Measurements from ENCODE around the gene DRG2. TPM values are rescaled to one million over a fixed set of nuclear protein-coding genes. Genes with fewer than 3 reads are reported as not detected.

The DRG2 gene
- polyA plus RNA-seq, 6 donors from 2014 or later = 36.1 to 70.4 (median 41.8) TPM

- peaks cover 5 to 7% (median 6%) of the 10 kb centered on the region in 3 donors for H3K4me1 Mint-ChIP-seq
- DNase-seq (no peak), ATAC-seq (ENCODE audit: low read depth in 2 of 2) (no peak)
- peaks cover 0 to 8% (median 5%) of the 10 kb centered on the region in 3 donors for H3K27me3 Mint-ChIP-seq
- H3K4me3 Mint-ChIP-seq = no peak overlapping the region
- no peaks in the 10 kb centered on the region for H3K9me3 Mint-ChIP-seq
- H3K36me3 Mint-ChIP-seq = no peaks in the 10 kb centered on the region
- peak overlapping the region in 1 of 6 donors; percentile 71 for H3K27ac Mint-ChIP-seq
Measured at GRCh38 chr17:18143044-18143936, 55.5 kb downstream of the DRG2 start.

- Mint-ChIP-seq H3K36me3 (no peaks in the 10 kb centered on the region), H3K4me1 (peaks cover 5 to 7% (median 6%) of the 10 kb centered on the region in 3 donors), H3K9me3 (no peaks in the 10 kb centered on the region), H3K27me3 (peaks cover 0 to 15% (median 5%) of the 10 kb centered on the region in 3 donors), H3K27ac (no peak overlapping the region), H3K4me3 (no peak overlapping the region)
- no peak for DNase-seq
- ATAC-seq (ENCODE audit: low read depth in 2 of 2) = no peak
Measured at GRCh38 chr17:18144261-18144660, 56.5 kb downstream of the DRG2 start.

GRCh38 chr17:18144855-18145254, 57.1 kb downstream of the DRG2 start:
- no peak overlapping the region for H3K4me3 Mint-ChIP-seq
- DNase-seq (no peak), ATAC-seq (ENCODE audit: low read depth in 2 of 2) (no peak)
- no peaks in the 10 kb centered on the region for H3K9me3 Mint-ChIP-seq
- H3K36me3 Mint-ChIP-seq = no peaks in the 10 kb centered on the region
- H3K27me3 Mint-ChIP-seq = peaks cover 0 to 15% (median 5%) of the 10 kb centered on the region in 3 donors
- H3K27ac Mint-ChIP-seq = peak overlapping the region in 2 of 6 donors; percentile 44 to 71
- peaks cover 5 to 7% (median 6%) of the 10 kb centered on the region in 3 donors for H3K4me1 Mint-ChIP-seq

GRCh38 chr17:18145811-18146210, 58.1 kb downstream of the DRG2 start:
- no peak overlapping the region for H3K27ac Mint-ChIP-seq

GRCh38 chr17:18146259-18146658, 58.5 kb downstream of the DRG2 start:
- peaks cover 1 to 2% (median 1%) of the 10 kb centered on the region in 3 donors for H3K4me1 Mint-ChIP-seq
- H3K27me3 Mint-ChIP-seq = peaks cover 0 to 15% (median 2%) of the 10 kb centered on the region in 3 donors
- H3K4me3 Mint-ChIP-seq = peak overlapping the region in 1 of 8 donors; percentile 9
- no peaks in the 10 kb centered on the region for H3K9me3 Mint-ChIP-seq
- DNase-seq (no peak), ATAC-seq (ENCODE audit: low read depth in 2 of 2) (no peak)
- H3K36me3 Mint-ChIP-seq = no peaks in the 10 kb centered on the region
- no peak overlapping the region for H3K27ac Mint-ChIP-seq

More at GRCh38 chr17:18145811-18146210, 58.1 kb downstream of the DRG2 start:
- DNase-seq = no peak
- H3K4me1 Mint-ChIP-seq = peaks cover 5 to 6% (median 6%) of the 10 kb centered on the region in 3 donors
- H3K27me3 Mint-ChIP-seq = peaks cover 0 to 15% (median 5%) of the 10 kb centered on the region in 3 donors
- ATAC-seq (ENCODE audit: low read depth in 2 of 2) = no peak
- no peak overlapping the region for H3K4me3 Mint-ChIP-seq
- no peaks in the 10 kb centered on the region for H3K9me3 Mint-ChIP-seq
- no peaks in the 10 kb centered on the region for H3K36me3 Mint-ChIP-seq

GRCh38 chr17:18146980-18147379, 59.2 kb downstream of the DRG2 start:
- Mint-ChIP-seq H3K27me3 (peaks cover 0 to 15% (median 0%) of the 10 kb centered on the region in 3 donors), H3K4me3 (no peak overlapping the region), H3K27ac (no peak overlapping the region), H3K36me3 (no peaks in the 10 kb centered on the region), H3K4me1 (no peaks in the 10 kb centered on the region), H3K9me3 (no peaks in the 10 kb centered on the region)
- no peak for ATAC-seq (ENCODE audit: low read depth in 2 of 2)
- no peak for DNase-seq

GRCh38 chr17:18148586-18148985, 60.8 kb downstream of the DRG2 start:
- peaks cover 7 to 14% (median 11%) of the 10 kb centered on the region in 3 donors for H3K4me1 Mint-ChIP-seq
- ATAC-seq (ENCODE audit: low read depth in 2 of 2) (no peak), DNase-seq (no peak)
- H3K9me3 Mint-ChIP-seq = no peaks in the 10 kb centered on the region
- H3K36me3 Mint-ChIP-seq = no peaks in the 10 kb centered on the region
- no peak overlapping the region for H3K27ac Mint-ChIP-seq
- H3K27me3 Mint-ChIP-seq = peaks cover 0 to 6% (median 0%) of the 10 kb centered on the region in 3 donors
- no peak overlapping the region for H3K4me3 Mint-ChIP-seq

GRCh38 chr17:18151290-18151689, 63.5 kb downstream of the DRG2 start:
- no peak overlapping the region for H3K27ac Mint-ChIP-seq
- H3K4me3 Mint-ChIP-seq = peak overlapping the region in 2 of 8 donors; percentile 9 to 45
- ATAC-seq (ENCODE audit: low read depth in 2 of 2) = no peak
- no peaks in the 10 kb centered on the region for H3K36me3 Mint-ChIP-seq
- peaks cover 10 to 28% (median 23%) of the 10 kb centered on the region in 3 donors for H3K4me1 Mint-ChIP-seq
- H3K27me3 Mint-ChIP-seq = peaks cover 0 to 6% (median 0%) of the 10 kb centered on the region in 3 donors
- H3K9me3 Mint-ChIP-seq = no peaks in the 10 kb centered on the region
- DNase-seq = no peak

GRCh38 chr17:18155179-18155578, 67.4 kb downstream of the DRG2 start:
- Mint-ChIP-seq H3K27ac (no peak overlapping the region), H3K27me3 (no peaks in the 10 kb centered on the region), H3K36me3 (no peaks in the 10 kb centered on the region), H3K4me1 (peaks cover 21 to 45% (median 34%) of the 10 kb centered on the region in 3 donors), H3K9me3 (no peaks in the 10 kb centered on the region), H3K4me3 (peak overlapping the region in 1 of 8 donors; percentile 78)
- ATAC-seq (ENCODE audit: low read depth in 2 of 2) (no peak), DNase-seq (no peak)

- ATAC-seq (ENCODE audit: low read depth in 2 of 2) = no peak
- peak overlapping the region in 1 of 8 donors; percentile 31 for H3K4me3 Mint-ChIP-seq
Measured at GRCh38 chr17:18156171-18156975, 68.6 kb downstream of the DRG2 start.

GRCh38 chr17:18156976-18157280, 69.2 kb downstream of the DRG2 start:
- peaks cover 21 to 45% (median 34%) of the 10 kb centered on the region in 3 donors for H3K4me1 Mint-ChIP-seq
- H3K27ac Mint-ChIP-seq = no peak overlapping the region
- peaks cover 0 to 8% (median 0%) of the 10 kb centered on the region in 3 donors for H3K27me3 Mint-ChIP-seq
- DNase-seq = no peak
- no peak for ATAC-seq (ENCODE audit: low read depth in 2 of 2)
- H3K4me3 Mint-ChIP-seq = peak overlapping the region in 1 of 8 donors; percentile 61
- no peaks in the 10 kb centered on the region for H3K36me3 Mint-ChIP-seq
- H3K9me3 Mint-ChIP-seq = no peaks in the 10 kb centered on the region

More at GRCh38 chr17:18156171-18156975, 68.6 kb downstream of the DRG2 start:
- DNase-seq = no peak
- Mint-ChIP-seq H3K27me3 (peaks cover 0 to 3% (median 0%) of the 10 kb centered on the region in 3 donors), H3K9me3 (no peaks in the 10 kb centered on the region), H3K4me1 (peaks cover 21 to 45% (median 34%) of the 10 kb centered on the region in 3 donors), H3K36me3 (no peaks in the 10 kb centered on the region), H3K27ac (peak overlapping the region in 3 of 6 donors; percentile 74 to 90 (median 78))
